ENCODE results near the gene PNLDC1. TPM values are rescaled to one million over a fixed set of nuclear protein-coding genes. Genes with fewer than 3 reads are reported as not detected.

The PNLDC1 gene
- polyA plus RNA-seq (ENCODE audit: insufficient read length), result 0.23 TPM

- no peak for DNase-seq (ENCODE audit: low read depth)
These were observed at the start of gene PNLDC1 for GRCh38 chr6:159800141-159800865. TSS of gene PNLDC1 (plus strand) at chr6:159800276. CDS start at chr6:159800308, 32 bp downstream.

GRCh38 chr6:159751448-159751847, 48.6 kb upstream of the PNLDC1 start:
- no peak for DNase-seq (ENCODE audit: low read depth)

GRCh38 chr6:159753081-159753872, 46.8 kb upstream of the PNLDC1 start:
- DNase-seq (ENCODE audit: low read depth), result no peak

- DNase-seq (ENCODE audit: low read depth), result no peak
These were observed 45.7 kb upstream of the PNLDC1 start for GRCh38 chr6:159754401-159754800.

GRCh38 chr6:159754959-159755914, 44.8 kb upstream of the PNLDC1 start:
- no peak for DNase-seq (ENCODE audit: low read depth)

- no peak for DNase-seq (ENCODE audit: low read depth)
These were observed 43.6 kb upstream of the PNLDC1 start for GRCh38 chr6:159756508-159756907.

- no peak for DNase-seq (ENCODE audit: low read depth)
These were observed 41.8 kb upstream of the PNLDC1 start for GRCh38 chr6:159758031-159759001.

GRCh38 chr6:159759645-159760044, 40.4 kb upstream of the PNLDC1 start:
- DNase-seq (ENCODE audit: low read depth), result no peak

GRCh38 chr6:159760602-159761057, 39.4 kb upstream of the PNLDC1 start:
- no peak for DNase-seq (ENCODE audit: low read depth)

GRCh38 chr6:159761129-159761872, 38.8 kb upstream of the PNLDC1 start:
- no peak for DNase-seq (ENCODE audit: low read depth)

- DNase-seq (ENCODE audit: low read depth), result peak; percentile 90
These were observed 38.0 kb upstream of the PNLDC1 start, which contains the start of gene ACAT2 for GRCh38 chr6:159761873-159762680. TSS of gene ACAT2 (plus strand) at chr6:159762045. CDS start at chr6:159762088, 43 bp downstream.

- no peak for DNase-seq (ENCODE audit: low read depth)
These were observed 37.3 kb upstream of the PNLDC1 start for GRCh38 chr6:159762681-159763293.

- DNase-seq (ENCODE audit: low read depth), result no peak
These were observed 33.2 kb upstream of the PNLDC1 start for GRCh38 chr6:159766906-159767305.

GRCh38 chr6:159769470-159769869, 30.6 kb upstream of the PNLDC1 start:
- no peak for DNase-seq (ENCODE audit: low read depth)

- DNase-seq (ENCODE audit: low read depth), result no peak
These were observed 27.9 kb upstream of the PNLDC1 start for GRCh38 chr6:159772196-159772595.

- DNase-seq (ENCODE audit: low read depth), result no peak
These were observed 22.7 kb upstream of the PNLDC1 start for GRCh38 chr6:159777240-159777904.

GRCh38 chr6:159778131-159778530, 21.9 kb upstream of the PNLDC1 start:
- DNase-seq (ENCODE audit: low read depth), result no peak

Data from forelimb muscle (tissue), 1 donor.